SKM-1 (cell line): ENCODE measurements around the gene KIF3B.
"Not testable (repeated sequence)": the region's sequence is repeated elsewhere in the genome, so short reads cannot be mapped to it uniquely, and the experiment has no call there.

Experiments used
- DNase-seq: peaks from one replicate; lab custom pipeline; 2025; ENCODE audit not compliant: unreplicated experiment; lab: John Stamatoyannopoulos, UW

KIF3B gene

GRCh38 chr20:32327087-32327681 is 49.7 kb downstream of the KIF3B start:
- no peak for DNase-seq

GRCh38 chr20:32329817-32330554 is 52.5 kb downstream of the KIF3B start:
- DNase-seq = no peak

- no peak for DNase-seq
These were observed 53.1 kb downstream of the KIF3B start for GRCh38 chr20:32330555-32330897.

- no peak for DNase-seq
These were observed 55.2 kb downstream of the KIF3B start for GRCh38 chr20:32332614-32333013.

DNA sequence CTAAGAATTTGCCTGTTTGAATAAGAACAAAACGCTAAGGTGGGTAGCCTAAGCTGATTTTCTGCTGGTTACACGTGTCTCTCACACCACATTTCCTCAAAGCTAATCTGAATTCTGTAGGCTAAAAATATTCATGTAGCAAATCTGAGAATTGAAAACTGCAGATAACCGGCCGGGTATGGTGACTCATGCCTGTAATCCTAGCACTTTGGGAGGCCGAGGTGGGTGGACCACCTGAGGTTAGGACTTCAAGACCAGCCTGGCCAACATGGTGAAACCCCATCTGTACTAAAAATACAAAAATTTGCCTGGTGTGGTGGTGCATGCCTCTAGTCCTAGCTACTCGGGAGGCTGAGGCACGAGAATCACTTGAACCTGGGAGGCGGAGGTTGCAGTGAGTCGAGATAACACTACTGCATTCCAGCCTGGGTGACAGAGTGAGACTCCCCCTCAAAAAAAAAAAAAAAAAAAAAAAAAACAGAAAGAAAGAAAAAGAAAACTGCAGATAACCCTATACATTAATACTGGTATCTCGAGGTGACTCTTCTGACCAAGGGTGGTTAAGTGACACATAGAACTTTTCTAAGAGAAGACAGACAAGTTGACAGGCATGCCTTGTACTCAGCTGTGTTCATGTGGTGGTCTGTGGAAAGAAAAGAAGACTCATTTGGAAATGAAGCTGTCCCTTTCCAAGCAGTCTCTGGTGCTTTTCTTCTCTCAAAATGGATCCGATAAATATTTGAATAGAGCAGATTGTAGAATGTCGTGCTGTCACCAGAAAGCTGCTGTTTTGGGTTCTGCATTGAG is 55.9 kb downstream of the KIF3B start:
- DNase-seq = no peak

- no peak for DNase-seq
These were observed 56.8 kb downstream of the KIF3B start for GRCh38 chr20:32333988-32334885.

DNA sequence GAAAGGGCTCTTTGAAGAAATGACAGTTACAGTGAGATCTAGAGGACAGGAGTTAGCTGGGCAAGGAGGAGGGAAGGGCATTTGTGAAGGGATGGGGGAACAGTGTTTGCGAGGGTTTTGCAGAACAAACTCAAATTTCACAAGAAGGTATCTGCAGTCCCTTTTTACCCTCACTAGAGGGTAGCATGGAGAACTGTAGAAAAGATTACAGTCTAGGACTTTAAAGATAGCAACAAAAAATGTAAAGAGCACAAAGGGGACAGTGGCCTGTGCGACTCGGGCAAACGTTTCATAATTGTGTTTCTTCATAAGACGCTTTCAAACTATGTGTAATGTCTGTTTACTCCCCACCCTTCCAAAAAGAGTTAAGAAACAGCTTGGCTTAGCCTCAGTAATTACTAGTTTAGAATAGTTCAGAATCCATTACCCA is 59.5 kb downstream of the KIF3B start:
- DNase-seq = peak; percentile 66

- no peak for DNase-seq
These were observed 60.6 kb downstream of the KIF3B start for GRCh38 chr20:32337937-32338661.

- DNase-seq = peak; percentile 20
These were observed 61.2 kb downstream of the KIF3B start for GRCh38 chr20:32338665-32339064.

- DNase-seq = no peak
These were observed 61.7 kb downstream of the KIF3B start for GRCh38 chr20:32339116-32339515.

GRCh38 chr20:32341053-32341452 is 63.6 kb downstream of the KIF3B start:
- DNase-seq = not testable (repeated sequence)

GRCh38 chr20:32343439-32343838 is 66.0 kb downstream of the KIF3B start:
- no peak for DNase-seq

GRCh38 chr20:32344835-32345506 is 67.5 kb downstream of the KIF3B start:
- no peak for DNase-seq

DNA sequence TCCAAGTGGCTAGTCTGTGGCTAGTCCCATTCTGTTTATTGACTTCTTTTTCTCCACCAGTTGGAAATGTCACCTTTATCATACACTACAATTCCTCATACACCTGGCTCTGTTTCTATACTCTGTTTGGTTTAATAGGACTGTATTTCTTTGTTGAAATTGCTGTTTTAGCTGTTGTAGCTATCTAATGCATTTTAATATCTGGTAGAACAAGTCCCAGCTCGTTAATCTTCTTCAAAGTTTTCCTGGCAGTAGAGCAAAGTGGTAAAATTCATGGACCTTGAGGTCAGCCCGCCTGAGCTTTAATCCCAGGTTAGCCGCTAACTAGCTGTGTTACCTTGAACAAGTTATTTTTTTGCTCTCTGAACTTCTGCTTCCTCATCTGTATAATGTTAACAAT is 70.8 kb downstream of the KIF3B start:
- no peak for DNase-seq

GRCh38 chr20:32350421-32350820 is 73.0 kb downstream of the KIF3B start:
- no peak for DNase-seq

DNA sequence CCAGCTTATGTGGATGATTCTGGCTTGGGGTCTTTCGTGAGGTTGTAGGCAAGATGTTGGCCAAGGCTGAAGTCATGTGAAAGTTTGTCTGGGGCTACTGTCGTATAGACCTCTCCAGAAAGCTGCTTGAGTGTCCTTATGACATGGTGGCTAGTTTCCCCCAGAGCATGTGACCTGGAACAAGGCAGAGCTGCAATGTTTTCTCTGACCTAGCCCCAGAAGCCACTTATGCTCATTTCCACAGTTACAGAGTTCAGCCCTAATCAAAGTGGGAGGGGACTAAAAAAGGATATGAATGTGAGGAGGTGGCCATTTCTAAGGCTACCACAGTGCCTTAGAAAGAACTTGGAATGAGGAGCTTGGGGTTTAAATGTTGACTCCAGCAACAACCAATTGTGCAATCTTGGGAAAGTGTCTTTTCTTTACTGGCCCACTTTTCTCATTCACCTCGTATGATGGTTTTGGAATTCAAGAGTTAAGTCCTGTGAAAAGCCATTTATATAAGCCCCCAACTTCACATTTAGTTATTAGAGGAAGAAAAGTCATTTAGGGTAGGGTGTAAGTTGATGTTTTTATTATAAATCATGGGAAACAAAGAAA is 74.8 kb downstream of the KIF3B start:
- no peak for DNase-seq

GRCh38 chr20:32353848-32354496 is 76.5 kb downstream of the KIF3B start:
- no peak for DNase-seq

DNA sequence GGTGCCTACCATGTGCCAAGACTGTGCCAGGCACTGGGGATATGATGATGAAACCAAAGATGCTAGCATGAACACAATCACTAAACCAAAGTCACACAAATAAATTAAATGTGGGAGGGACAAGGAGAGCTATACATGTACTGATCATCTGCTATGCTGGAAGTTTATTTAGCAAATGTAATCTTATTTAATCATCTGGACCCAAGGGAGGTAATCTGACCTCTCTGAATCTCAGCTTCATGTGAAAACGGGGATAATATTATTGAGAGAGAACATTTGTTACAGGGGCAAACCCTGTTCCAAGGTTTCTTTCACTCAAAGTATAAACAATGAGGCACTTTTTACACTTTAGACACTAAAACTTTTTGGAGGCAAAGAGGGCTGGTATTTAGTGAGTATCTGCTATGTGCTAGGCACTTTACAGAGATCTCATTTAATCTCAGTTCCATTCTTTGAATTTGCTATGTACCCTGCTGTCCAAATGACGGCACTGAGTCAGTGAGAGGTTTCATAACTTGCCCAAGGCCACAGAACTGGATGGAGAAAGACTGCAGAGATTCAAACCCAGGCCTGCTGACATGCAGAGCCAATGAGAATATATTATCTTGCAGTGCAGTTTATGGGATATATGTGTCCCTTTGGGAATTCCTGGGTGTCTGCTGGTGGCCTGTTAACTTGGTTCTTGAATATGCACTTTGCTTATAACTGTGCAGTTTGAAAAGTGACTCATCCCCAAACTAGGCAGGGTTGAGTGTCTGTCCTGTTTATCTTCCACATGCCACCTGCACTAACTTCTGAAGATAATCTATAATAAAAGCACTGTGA is 77.4 kb downstream of the KIF3B start:
- no peak for DNase-seq
